ENCODE measurements around the gene ALG5. TPM values are rescaled to one million over a fixed set of nuclear protein-coding genes. Genes with fewer than 3 reads are reported as not detected.
A peak's percentile ranks its signal among the peaks of the same experiment; 100 is the strongest.

ALG5 gene
- total RNA-seq, 1 donor: 53.2 TPM

DNA sequence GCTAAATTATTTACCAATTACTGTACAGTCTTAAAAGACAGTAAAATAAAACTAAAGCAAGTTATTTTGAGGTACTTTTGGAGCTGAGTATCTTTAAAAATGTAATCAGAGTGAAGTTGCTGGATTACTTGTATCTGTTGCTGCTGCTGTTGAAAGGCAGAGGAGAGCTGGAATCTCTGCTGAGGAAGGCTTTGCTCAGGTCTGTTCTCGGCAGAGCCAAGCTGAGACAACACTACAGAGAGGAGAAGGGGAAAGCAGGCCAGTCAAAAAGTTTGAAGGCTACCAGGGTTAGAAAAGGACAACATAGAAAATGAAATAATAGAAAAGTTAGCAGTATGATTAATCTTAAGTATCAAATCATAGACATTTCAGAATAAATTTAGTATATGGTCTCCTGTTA is 11.3 kb upstream of the ALG5 start:
- DNase-seq (ENCODE audit: low read depth): no peak
- H3K4me3 ChIP-seq (ENCODE audit: low read depth, low read length): no peak overlapping the region
- TF ChIP-seq, protein P1, sequence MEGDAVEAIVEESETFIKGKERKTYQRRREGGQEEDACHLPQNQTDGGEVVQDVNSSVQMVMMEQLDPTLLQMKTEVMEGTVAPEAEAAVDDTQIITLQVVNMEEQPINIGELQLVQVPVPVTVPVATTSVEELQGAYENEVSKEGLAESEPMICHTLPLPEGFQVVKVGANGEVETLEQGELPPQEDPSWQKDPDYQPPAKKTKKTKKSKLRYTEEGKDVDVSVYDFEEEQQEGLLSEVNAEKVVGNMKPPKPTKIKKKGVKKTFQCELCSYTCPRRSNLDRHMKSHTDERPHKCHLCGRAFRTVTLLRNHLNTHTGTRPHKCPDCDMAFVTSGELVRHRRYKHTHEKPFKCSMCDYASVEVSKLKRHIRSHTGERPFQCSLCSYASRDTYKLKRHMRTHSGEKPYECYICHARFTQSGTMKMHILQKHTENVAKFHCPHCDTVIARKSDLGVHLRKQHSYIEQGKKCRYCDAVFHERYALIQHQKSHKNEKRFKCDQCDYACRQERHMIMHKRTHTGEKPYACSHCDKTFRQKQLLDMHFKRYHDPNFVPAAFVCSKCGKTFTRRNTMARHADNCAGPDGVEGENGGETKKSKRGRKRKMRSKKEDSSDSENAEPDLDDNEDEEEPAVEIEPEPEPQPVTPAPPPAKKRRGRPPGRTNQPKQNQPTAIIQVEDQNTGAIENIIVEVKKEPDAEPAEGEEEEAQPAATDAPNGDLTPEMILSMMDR (IDR thresholded peaks at IDR 0.05; ENCODE audit: insufficient read depth, low read length): no peak

- no peak for DNase-seq (ENCODE audit: low read depth)
- TF ChIP-seq, protein P1 (IDR thresholded peaks at IDR 0.05; ENCODE audit: insufficient read depth, low read length): no peak
- H3K4me3 ChIP-seq (ENCODE audit: low read depth, low read length): no peak overlapping the region
Observed at GRCh38 chr13:37009692-37010091, 10.6 kb upstream of the ALG5 start.

DNA sequence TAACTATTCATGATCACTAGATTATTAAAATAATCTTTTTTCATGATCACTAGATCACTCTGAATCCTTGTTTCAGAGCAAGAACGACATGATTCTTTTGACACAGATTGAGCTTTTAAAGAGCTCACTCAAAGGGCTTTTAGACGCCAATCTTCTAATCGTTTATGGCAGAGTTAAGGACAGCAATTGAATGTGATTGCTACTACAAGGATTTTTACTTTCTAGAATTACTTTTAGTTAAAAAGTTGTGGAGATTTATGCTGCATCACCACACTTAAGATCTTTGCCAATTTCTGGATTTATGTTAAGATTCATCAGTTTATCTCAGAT is 2.7 kb upstream of the ALG5 start:
- no peak for DNase-seq (ENCODE audit: low read depth)
- peak overlapping the region; percentile 97 for H3K4me3 ChIP-seq (ENCODE audit: low read depth, low read length)
- TF ChIP-seq, protein P1 (IDR thresholded peaks at IDR 0.05; ENCODE audit: insufficient read depth, low read length): no peak

GRCh38 chr13:36998624-36999041 is 507 bp downstream of the ALG5 start:
- TF ChIP-seq, protein P1 (IDR thresholded peaks at IDR 0.05; ENCODE audit: insufficient read depth, low read length): no peak
- peak overlapping the region; percentile 97 for H3K4me3 ChIP-seq (ENCODE audit: low read depth, low read length)
- DNase-seq (ENCODE audit: low read depth): no peak

DNA sequence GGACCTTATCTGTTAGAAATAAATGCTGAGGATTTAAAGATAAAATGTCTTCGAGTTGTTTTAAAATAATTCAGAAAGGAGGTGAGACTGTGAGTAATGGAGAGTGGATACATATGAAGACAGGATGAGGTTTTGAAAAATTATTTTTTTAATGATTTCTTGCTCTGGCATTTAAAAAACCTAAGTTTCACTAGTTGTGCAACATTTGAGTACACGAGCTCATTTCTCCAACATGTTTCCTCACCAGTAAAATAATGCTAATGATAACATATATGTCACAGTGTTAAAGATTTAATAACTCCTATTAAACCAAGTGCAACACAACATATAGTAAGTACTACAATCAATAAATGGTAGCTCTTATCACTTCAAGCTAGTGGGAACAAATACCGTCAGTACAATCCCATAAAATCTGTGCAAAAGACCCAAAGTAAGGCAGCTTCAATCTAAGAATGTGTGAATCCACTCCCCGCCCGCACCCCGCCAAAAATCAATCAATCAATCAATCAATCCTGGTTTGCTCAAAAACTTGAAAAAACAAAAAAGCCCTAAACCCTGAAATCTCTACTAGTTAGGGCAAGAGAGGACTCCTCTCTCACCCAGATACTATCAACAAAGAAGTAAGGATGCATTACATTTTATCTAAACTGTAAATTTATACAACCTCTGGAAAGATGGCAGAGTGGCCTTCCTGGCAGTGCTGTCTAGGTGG is 1.3 kb downstream of the ALG5 start:
- DNase-seq (ENCODE audit: low read depth): no peak
- TF ChIP-seq, protein P1 (IDR thresholded peaks at IDR 0.05; ENCODE audit: insufficient read depth, low read length): no peak

DNA sequence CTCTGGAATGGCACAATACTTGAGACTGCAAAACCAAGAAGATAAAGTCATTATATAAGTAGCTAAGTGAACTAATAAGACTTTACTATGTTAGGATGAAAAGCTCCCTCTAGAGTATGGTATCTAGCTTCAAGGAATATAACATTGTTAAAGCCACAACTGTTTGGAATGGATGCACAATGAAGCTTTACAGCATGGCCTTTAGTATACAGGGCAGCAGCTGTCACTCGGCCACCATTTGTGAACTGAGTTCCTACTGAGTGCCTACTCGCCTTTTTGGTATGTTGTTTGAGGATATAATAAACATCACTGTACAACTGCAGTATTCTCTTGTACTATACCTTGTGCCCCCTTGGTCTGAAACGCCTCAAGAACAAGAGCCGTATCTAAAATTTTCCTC is 6.8 kb downstream of the ALG5 start:
- TF ChIP-seq, protein P1 (IDR thresholded peaks at IDR 0.05; ENCODE audit: insufficient read depth, low read length): no peak
- DNase-seq (ENCODE audit: low read depth): no peak
- no peak overlapping the region for H3K4me3 ChIP-seq (ENCODE audit: low read depth, low read length)

More for the DNA sequence above, 1.3 kb downstream of the ALG5 start:
- peak overlapping the region; percentile 97 for H3K4me3 ChIP-seq (ENCODE audit: low read depth, low read length)

Measured in fibroblast of the aortic adventitia (primary cell).